AG10803 (cell line): ENCODE measurements around the gene LDLRAD4.

Source experiments
- DNase-seq: peaks from one replicate; pipeline ENCODE4 v3.0.0; 2010; ENCODE audit warnings: low read depth
- H3K4me3 ChIP-seq: 2 replicates; pipeline ENCODE4 v1.5.1; 2011; ENCODE audit warnings: mild to moderate bottlenecking, low read length, control low read depth
- CTCF ChIP-seq: conservative IDR thresholded peaks from 2 replicates; pipeline ENCODE4 v1.5.1; 2011; ENCODE audit warnings: mild to moderate bottlenecking, low read length, control low read depth, inconsistent platforms

The LDLRAD4 gene

GRCh38 chr18:13361431-13361830, 142.9 kb downstream of the LDLRAD4 start:
- H3K4me3 ChIP-seq: no peak overlapping the region
- TF ChIP-seq CTCF: no peak
- no peak for DNase-seq

- DNase-seq: no peak
- no peak overlapping the region for H3K4me3 ChIP-seq
- TF ChIP-seq CTCF: no peak
Measured at GRCh38 chr18:13362051-13362450, 143.5 kb downstream of the LDLRAD4 start.

- TF ChIP-seq CTCF: no peak
- H3K4me3 ChIP-seq: no peak overlapping the region
Measured at GRCh38 chr18:13362607-13363006, 144.0 kb downstream of the LDLRAD4 start.

GRCh38 chr18:13363359-13363758, 144.8 kb downstream of the LDLRAD4 start:
- no peak overlapping the region for H3K4me3 ChIP-seq
- TF ChIP-seq CTCF: no peak
- no peak for DNase-seq

More at GRCh38 chr18:13362607-13363006, 144.0 kb downstream of the LDLRAD4 start:
- no peak for DNase-seq

- TF ChIP-seq CTCF: no peak
- DNase-seq: no peak
- H3K4me3 ChIP-seq: no peak overlapping the region
Measured at GRCh38 chr18:13364721-13365205, 146.2 kb downstream of the LDLRAD4 start.

- DNase-seq: no peak
- no peak overlapping the region for H3K4me3 ChIP-seq
Measured at GRCh38 chr18:13366131-13366530, 147.6 kb downstream of the LDLRAD4 start.

More at GRCh38 chr18:13366131-13366530, 147.6 kb downstream of the LDLRAD4 start:
- TF ChIP-seq CTCF: no peak
